Brain microvascular endothelial cell (primary cell): ENCODE results near the gene GAS5.

Source experiments
- DNase-seq: peaks from one replicate; pipeline ENCODE4 v3.0.0-alpha.2; 2020
- H3K27ac ChIP-seq: fragments of 250-450 bp; sonication (Bioruptor Pico); 2 replicates; pipeline ENCODE4 v1.5.1; 2020; ENCODE audit warnings: mild to moderate bottlenecking, moderate library complexity
- H3K27me3 ChIP-seq: fragments of 250-450 bp; sonication (Bioruptor Pico); replicated peaks from 2 replicates; pipeline ENCODE4 v1.5.1; 2020; ENCODE audit warnings: mild to moderate bottlenecking
- H3K36me3 ChIP-seq: fragments of 250-450 bp; sonication (Bioruptor Pico); replicated peaks from 2 replicates; pipeline ENCODE4 v1.5.1; 2020; ENCODE audit warnings: mild to moderate bottlenecking
- H3K4me3 ChIP-seq: 2 replicates; pipeline ENCODE4 v1.5.1; 2011; ENCODE audit warnings: low read depth, mild to moderate bottlenecking, control low read depth, low read length, moderate library complexity
- in situ Hi-C: cut with HindIII; loops from 2 replicates; pipeline ENCODE4 v1.10.0; 2017; ENCODE audit warnings: low sequenced_read_pairs, low pct_ligation_motif_present
- TF ChIP-seq, protein P1 (sequence below): IDR thresholded peaks from 2 replicates; pipeline ENCODE4 v1.5.1; 2011; ENCODE audit warnings: low read depth, mild to moderate bottlenecking, moderate library complexity, low read length, control low read depth, inconsistent platforms; ENCODE audit errors: missing control alignments

The GAS5 gene

DNA sequence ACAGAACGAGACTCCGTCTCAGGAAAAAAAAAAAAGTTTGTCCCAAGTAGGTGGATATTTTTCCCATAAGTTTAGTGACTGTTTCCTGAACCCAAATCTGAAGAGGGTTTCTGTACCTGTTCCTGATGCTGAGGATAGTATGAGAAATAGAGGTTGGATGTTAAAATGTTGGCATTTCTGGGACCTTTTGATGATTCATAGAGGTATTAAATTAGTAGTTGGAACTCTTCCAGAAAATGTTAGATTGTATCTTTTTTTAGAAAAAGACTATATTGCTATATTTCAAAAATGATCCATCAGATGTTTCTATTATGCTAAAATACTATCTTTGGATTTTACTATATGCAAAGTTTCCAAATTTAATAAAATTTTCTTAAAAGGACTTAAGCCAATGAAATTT lies 40.2 kb downstream of the GAS5 start:
- in situ Hi-C loops, result no loop called here
- TF ChIP-seq, protein P1, sequence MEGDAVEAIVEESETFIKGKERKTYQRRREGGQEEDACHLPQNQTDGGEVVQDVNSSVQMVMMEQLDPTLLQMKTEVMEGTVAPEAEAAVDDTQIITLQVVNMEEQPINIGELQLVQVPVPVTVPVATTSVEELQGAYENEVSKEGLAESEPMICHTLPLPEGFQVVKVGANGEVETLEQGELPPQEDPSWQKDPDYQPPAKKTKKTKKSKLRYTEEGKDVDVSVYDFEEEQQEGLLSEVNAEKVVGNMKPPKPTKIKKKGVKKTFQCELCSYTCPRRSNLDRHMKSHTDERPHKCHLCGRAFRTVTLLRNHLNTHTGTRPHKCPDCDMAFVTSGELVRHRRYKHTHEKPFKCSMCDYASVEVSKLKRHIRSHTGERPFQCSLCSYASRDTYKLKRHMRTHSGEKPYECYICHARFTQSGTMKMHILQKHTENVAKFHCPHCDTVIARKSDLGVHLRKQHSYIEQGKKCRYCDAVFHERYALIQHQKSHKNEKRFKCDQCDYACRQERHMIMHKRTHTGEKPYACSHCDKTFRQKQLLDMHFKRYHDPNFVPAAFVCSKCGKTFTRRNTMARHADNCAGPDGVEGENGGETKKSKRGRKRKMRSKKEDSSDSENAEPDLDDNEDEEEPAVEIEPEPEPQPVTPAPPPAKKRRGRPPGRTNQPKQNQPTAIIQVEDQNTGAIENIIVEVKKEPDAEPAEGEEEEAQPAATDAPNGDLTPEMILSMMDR, result no peak
- Histone ChIP-seq H3K27ac (no peak overlapping the region), H3K36me3 (no peaks in the 10 kb centered on the region), H3K4me3 (no peak overlapping the region), H3K27me3 (no peaks in the 10 kb centered on the region)
- no peak for DNase-seq

DNA sequence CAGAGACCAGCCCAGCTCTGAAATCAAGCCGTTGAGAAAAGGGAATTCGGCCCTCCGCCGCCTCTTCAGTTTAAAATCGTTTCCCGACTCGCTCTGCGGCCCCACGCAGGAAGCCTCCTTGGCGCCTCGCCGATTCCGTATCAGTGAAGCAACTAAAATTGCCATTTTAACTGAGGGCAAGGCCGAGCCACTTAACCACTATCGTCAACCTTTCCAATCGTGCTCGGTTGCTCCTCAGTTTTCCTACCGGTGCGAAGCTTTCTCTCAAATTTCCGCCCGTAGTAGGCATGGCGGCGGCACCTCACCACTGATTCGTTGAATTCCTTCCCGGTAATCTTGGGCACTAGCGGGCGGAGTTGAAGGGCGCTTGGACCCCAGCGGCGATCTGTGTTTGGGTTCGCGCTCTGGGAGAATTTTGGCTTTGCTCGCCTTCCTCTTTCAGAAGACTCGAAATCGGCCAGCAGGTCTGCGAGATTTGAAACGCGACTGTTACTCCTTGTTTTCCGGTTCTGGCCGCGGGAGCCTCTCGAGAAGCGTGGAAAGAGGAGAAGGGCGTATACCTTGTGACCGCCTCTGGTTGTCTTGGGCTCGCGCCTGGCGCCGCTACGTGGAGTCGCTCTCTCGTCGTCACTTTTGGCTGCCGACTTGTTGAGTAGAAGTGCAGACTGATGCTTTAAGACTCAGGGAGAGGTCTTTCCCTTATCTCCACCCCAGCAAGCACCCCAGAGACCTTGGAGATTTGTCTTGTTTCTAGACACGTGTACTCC lies 43.3 kb downstream of the GAS5 start, which contains the start of the genes CENPL and DARS2:
Gene CENPL, minus strand, starts transcription at position 569 of the 767 bp plus-strand sequence. CDS start 13,584 bp downstream, outside the sequence.
Gene DARS2, plus strand, starts transcription at position 359 of the 767 bp plus-strand sequence. CDS start 557 bp downstream, outside the sequence.
- peak; percentile 97 for DNase-seq
- H3K27ac ChIP-seq, result peak within 1 kb of the TSS; percentile 96
- H3K4me3 ChIP-seq, result peak within 1 kb of the TSS; percentile 98
- in situ Hi-C loops, result no loop called here
- TF ChIP-seq, protein P1, result no peak
- H3K36me3 ChIP-seq, result no peaks in the 10 kb centered on the region
- no peaks in the 10 kb centered on the region for H3K27me3 ChIP-seq

DNA sequence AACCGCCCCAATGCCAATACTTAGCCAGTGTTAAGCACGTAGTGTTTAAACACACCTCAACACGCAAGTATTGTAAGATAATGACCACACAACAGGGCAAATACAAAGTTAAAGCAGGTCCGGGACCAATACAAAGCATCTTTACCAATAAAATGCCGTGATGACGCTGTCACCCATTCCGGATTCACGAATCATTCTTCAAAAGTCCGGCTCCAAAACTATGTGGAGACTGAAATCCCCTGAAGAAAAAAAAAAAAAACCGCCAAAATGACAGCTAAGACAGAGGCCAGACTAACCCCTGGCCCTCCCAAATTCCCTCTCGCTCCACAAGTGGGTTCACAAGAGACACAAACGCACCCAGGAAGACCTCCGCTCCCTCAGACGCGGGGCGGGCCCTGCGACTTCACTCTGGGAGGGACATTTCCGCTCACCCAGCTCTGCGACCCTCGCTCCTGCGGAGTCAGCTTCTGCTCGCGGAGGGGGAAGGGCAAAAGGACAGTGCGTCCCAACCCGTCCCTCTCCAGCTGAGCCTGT lies 43.9 kb downstream of the GAS5 start:
- no peaks in the 10 kb centered on the region for H3K36me3 ChIP-seq
- peak overlapping the region; percentile 96 for H3K27ac ChIP-seq
- TF ChIP-seq, protein P1, result no peak
- peak overlapping the region; percentile 98 for H3K4me3 ChIP-seq
- in situ Hi-C loops, result no loop called here
- H3K27me3 ChIP-seq, result no peaks in the 10 kb centered on the region
- DNase-seq, result no peak

DNA sequence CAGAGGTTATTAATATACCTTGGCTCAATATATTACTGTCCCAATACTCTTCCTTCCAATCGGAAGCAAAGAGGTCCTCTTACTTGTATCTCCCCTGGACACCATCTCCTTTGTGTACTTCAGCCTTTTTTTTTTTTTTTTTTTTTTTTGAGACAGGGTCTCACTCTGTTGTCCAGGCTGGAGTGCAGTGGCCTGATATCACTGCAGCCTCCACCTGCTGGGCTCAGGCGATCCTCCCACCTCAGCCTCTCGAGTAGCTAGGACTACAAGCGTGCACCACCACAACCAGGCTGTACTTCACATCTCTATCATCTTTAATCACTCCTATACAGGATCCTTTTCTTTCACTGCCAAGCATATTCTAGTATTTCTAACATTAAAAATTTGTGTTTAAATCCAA lies 46.1 kb downstream of the GAS5 start:
- Histone ChIP-seq H3K36me3 (no peaks in the 10 kb centered on the region), H3K27me3 (no peaks in the 10 kb centered on the region), H3K27ac (no peak overlapping the region), H3K4me3 (no peak overlapping the region)
- in situ Hi-C loops, result no loop called here
- no peak for DNase-seq
- TF ChIP-seq, protein P1, result no peak

DNA sequence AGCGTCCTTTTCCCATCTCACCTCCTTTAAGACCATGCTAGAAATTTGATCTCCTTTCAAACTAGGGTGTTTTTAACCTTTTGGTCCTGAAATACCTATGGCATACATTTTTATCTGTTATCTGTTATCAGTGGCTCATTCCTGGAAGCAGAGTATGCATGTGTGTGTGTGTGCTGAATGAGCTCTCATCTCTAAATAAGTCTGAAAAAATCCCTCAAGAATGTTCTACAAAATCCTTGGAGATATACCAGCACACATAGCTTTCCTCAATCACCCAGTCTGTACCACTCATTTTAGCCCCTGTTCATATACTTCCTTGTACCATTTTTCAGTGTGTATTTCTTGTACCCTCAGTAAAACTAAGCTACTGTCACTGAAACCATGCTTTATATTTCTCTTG lies 49.3 kb downstream of the GAS5 start:
- H3K27ac ChIP-seq, result no peak overlapping the region
- no peaks in the 10 kb centered on the region for H3K27me3 ChIP-seq
- TF ChIP-seq, protein P1, result no peak
- H3K36me3 ChIP-seq, result no peaks in the 10 kb centered on the region
- no peak for DNase-seq
- no peak overlapping the region for H3K4me3 ChIP-seq
- in situ Hi-C loops, result no loop called here
